Measurements from ENCODE around the gene GNG14. TPM values are rescaled to one million over a fixed set of nuclear protein-coding genes. Genes with fewer than 3 reads are reported as not detected.

Gene GNG14
- total and polyA plus RNA-seq, 2 experiments from 2014 or later, result not detected

DNA sequence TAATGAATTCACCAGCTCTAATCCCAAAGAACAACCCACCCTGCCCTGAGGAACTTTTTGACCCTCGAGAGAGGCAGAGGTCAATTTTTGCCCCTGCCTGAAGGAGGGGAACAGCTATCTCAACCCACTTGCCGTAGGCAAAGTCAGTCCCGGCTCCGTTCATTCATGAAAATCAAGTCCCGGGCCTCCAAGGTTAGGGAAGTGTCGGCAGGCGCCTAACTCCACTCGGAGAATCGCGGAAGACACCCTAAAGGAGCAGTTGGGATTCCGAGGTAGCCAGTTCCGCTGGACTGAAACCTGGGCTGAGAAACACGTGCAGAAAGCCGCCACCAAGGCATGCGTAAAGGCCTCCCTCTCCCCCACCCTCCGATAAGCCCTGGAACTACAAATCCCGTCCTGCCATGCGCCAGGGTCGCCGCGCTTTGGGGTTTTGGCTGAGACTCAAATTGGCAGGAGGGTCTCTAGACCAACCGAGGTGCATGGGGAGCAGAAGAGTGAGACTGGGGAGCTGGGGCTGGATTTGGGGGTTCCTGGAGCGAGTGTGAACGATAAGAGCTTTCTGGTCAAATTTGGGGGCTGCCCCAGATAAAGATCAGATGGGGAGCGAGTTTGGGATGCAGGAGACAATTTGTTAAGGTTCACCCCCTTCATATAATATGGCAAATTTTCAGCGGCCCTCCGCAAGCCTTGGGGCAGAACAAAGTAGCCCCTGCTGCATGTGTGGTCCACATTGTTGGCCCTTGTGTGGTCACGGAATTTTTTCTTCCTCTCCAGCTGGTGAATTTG is 36.0 kb downstream of the GNG14 start, which contains the start of gene TNPO2:
TSS of gene TNPO2 (minus strand) at position 292 of the 786 bp plus-strand sequence. CDS start 2,955 bp downstream, outside the sequence.
- Histone ChIP-seq H3K4me2 (peak within 1 kb of the TSS; percentile 87), H3K9me2 (ENCODE audit: insufficient read depth) (no peaks in the 10 kb centered on the region), H3K36me3 (ENCODE audit: insufficient read depth) (no peaks in the 10 kb centered on the region), H2AFZ (0 out of 2 replicates have a peak within 1 kb of the TSS, but pooled peaks have one; percentile 34), H3K79me2 (replicated peaks; ENCODE audit: insufficient read depth) (peaks cover 52% of the 10 kb centered on the region), H3F3A (replicated peaks; ENCODE audit: low read depth) (peaks cover 30% of the 10 kb centered on the region), H4K20me1 (replicated peaks; ENCODE audit: insufficient read depth) (peaks cover 12% of the 10 kb centered on the region; the same call in 1 of the 2 replicates), H3K27ac (ENCODE audit: low read depth) (peak within 1 kb of the TSS; percentile 83), H3K27me3 (ENCODE audit: insufficient read depth) (no peaks in the 10 kb centered on the region), H3K4me3 (peak within 1 kb of the TSS; percentile 80), H3K4me1 (ENCODE audit: insufficient read depth) (peaks cover 9% of the 10 kb centered on the region; the same call in 1 of the 2 replicates)
- Mint-ChIP-seq H3K36me3 (ENCODE audit: low read depth) (peaks cover 35% of the 10 kb centered on the region), H3K4me3 (peak within 1 kb of the TSS; percentile 91), H3K9me3 (no peaks in the 10 kb centered on the region; the same call in 2 of the 3 replicates), H3K27ac (peak within 1 kb of the TSS; percentile 95), H3K4me1 (peaks cover 15% of the 10 kb centered on the region), H3K27me3 (ENCODE audit: insufficient read depth, low read depth, poor library complexity) (peaks cover 24% of the 10 kb centered on the region)
- ATAC-seq (peak; percentile 50), DNase-seq (ENCODE audit: low spot score) (peak; percentile 94)
- TF ChIP-seq, protein P1, sequence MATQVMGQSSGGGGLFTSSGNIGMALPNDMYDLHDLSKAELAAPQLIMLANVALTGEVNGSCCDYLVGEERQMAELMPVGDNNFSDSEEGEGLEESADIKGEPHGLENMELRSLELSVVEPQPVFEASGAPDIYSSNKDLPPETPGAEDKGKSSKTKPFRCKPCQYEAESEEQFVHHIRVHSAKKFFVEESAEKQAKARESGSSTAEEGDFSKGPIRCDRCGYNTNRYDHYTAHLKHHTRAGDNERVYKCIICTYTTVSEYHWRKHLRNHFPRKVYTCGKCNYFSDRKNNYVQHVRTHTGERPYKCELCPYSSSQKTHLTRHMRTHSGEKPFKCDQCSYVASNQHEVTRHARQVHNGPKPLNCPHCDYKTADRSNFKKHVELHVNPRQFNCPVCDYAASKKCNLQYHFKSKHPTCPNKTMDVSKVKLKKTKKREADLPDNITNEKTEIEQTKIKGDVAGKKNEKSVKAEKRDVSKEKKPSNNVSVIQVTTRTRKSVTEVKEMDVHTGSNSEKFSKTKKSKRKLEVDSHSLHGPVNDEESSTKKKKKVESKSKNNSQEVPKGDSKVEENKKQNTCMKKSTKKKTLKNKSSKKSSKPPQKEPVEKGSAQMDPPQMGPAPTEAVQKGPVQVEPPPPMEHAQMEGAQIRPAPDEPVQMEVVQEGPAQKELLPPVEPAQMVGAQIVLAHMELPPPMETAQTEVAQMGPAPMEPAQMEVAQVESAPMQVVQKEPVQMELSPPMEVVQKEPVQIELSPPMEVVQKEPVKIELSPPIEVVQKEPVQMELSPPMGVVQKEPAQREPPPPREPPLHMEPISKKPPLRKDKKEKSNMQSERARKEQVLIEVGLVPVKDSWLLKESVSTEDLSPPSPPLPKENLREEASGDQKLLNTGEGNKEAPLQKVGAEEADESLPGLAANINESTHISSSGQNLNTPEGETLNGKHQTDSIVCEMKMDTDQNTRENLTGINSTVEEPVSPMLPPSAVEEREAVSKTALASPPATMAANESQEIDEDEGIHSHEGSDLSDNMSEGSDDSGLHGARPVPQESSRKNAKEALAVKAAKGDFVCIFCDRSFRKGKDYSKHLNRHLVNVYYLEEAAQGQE (IDR thresholded peaks at IDR 0.05; ENCODE audit: unreplicated experiment), result no peak
- TF ChIP-seq CREB1 (CRISPR knock-in tag; IDR thresholded peaks at IDR 0.05; ENCODE audit: low read depth), result 0 out of 2 replicates have a peak, but pooled peaks have one; percentile 23
- no peak for TF ChIP-seq ZNF331 (CRISPR knock-in tag; IDR thresholded peaks at IDR 0.05; ENCODE audit: low read depth)
- TF ChIP-seq, protein P2, sequence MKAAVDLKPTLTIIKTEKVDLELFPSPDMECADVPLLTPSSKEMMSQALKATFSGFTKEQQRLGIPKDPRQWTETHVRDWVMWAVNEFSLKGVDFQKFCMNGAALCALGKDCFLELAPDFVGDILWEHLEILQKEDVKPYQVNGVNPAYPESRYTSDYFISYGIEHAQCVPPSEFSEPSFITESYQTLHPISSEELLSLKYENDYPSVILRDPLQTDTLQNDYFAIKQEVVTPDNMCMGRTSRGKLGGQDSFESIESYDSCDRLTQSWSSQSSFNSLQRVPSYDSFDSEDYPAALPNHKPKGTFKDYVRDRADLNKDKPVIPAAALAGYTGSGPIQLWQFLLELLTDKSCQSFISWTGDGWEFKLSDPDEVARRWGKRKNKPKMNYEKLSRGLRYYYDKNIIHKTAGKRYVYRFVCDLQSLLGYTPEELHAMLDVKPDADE (IDR thresholded peaks at IDR 0.05), result peak; percentile 88
- TF ChIP-seq ZNF114 (CRISPR knock-in tag; IDR thresholded peaks at IDR 0.05), result no peak
- no peak for TF ChIP-seq JUNB (IDR thresholded peaks at IDR 0.05; ENCODE audit: unreplicated experiment)
- TF ChIP-seq, protein P3, sequence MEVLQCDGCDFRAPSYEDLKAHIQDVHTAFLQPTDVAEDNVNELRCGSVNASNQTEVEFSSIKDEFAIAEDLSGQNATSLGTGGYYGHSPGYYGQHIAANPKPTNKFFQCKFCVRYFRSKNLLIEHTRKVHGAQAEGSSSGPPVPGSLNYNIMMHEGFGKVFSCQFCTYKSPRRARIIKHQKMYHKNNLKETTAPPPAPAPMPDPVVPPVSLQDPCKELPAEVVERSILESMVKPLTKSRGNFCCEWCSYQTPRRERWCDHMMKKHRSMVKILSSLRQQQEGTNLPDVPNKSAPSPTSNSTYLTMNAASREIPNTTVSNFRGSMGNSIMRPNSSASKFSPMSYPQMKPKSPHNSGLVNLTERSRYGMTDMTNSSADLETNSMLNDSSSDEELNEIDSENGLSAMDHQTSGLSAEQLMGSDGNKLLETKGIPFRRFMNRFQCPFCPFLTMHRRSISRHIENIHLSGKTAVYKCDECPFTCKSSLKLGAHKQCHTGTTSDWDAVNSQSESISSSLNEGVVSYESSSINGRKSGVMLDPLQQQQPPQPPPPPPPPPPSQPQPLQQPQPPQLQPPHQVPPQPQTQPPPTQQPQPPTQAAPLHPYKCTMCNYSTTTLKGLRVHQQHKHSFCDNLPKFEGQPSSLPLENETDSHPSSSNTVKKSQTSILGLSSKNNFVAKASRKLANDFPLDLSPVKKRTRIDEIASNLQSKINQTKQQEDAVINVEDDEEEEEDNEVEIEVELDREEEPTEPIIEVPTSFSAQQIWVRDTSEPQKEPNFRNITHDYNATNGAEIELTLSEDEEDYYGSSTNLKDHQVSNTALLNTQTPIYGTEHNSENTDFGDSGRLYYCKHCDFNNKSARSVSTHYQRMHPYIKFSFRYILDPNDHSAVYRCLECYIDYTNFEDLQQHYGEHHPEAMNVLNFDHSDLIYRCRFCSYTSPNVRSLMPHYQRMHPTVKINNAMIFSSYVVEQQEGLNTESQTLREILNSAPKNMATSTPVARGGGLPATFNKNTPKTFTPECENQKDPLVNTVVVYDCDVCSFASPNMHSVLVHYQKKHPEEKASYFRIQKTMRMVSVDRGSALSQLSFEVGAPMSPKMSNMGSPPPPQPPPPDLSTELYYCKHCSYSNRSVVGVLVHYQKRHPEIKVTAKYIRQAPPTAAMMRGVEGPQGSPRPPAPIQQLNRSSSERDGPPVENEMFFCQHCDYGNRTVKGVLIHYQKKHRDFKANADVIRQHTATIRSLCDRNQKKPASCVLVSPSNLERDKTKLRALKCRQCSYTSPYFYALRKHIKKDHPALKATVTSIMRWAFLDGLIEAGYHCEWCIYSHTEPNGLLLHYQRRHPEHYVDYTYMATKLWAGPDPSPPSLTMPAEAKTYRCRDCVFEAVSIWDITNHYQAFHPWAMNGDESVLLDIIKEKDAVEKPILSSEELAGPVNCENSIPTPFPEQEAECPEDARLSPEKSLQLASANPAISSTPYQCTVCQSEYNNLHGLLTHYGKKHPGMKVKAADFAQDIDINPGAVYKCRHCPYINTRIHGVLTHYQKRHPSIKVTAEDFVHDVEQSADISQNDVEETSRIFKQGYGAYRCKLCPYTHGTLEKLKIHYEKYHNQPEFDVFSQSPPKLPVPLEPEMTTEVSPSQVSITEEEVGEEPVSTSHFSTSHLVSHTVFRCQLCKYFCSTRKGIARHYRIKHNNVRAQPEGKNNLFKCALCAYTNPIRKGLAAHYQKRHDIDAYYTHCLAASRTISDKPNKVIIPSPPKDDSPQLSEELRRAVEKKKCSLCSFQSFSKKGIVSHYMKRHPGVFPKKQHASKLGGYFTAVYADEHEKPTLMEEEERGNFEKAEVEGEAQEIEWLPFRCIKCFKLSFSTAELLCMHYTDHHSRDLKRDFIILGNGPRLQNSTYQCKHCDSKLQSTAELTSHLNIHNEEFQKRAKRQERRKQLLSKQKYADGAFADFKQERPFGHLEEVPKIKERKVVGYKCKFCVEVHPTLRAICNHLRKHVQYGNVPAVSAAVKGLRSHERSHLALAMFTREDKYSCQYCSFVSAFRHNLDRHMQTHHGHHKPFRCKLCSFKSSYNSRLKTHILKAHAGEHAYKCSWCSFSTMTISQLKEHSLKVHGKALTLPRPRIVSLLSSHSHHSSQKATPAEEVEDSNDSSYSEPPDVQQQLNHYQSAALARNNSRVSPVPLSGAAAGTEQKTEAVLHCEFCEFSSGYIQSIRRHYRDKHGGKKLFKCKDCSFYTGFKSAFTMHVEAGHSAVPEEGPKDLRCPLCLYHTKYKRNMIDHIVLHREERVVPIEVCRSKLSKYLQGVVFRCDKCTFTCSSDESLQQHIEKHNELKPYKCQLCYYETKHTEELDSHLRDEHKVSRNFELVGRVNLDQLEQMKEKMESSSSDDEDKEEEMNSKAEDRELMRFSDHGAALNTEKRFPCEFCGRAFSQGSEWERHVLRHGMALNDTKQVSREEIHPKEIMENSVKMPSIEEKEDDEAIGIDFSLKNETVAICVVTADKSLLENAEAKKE (CRISPR knock-in tag; IDR thresholded peaks at IDR 0.05), result no peak
- peak; percentile 87; the same call in 1 of the 2 replicates for TF ChIP-seq POLR2AphosphoS5 (IDR thresholded peaks at IDR 0.05; ENCODE audit: low read depth)
- TF ChIP-seq, protein P4, sequence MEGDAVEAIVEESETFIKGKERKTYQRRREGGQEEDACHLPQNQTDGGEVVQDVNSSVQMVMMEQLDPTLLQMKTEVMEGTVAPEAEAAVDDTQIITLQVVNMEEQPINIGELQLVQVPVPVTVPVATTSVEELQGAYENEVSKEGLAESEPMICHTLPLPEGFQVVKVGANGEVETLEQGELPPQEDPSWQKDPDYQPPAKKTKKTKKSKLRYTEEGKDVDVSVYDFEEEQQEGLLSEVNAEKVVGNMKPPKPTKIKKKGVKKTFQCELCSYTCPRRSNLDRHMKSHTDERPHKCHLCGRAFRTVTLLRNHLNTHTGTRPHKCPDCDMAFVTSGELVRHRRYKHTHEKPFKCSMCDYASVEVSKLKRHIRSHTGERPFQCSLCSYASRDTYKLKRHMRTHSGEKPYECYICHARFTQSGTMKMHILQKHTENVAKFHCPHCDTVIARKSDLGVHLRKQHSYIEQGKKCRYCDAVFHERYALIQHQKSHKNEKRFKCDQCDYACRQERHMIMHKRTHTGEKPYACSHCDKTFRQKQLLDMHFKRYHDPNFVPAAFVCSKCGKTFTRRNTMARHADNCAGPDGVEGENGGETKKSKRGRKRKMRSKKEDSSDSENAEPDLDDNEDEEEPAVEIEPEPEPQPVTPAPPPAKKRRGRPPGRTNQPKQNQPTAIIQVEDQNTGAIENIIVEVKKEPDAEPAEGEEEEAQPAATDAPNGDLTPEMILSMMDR (conservative IDR thresholded peaks at IDR 0.05; ENCODE audit: low read depth in 2 of 2), result no peak

Measured in GM23338 (cell line).